Stimulated activated CD4-positive, alpha-beta T cell treated with anti-CD3 and anti-CD28 coated beads, Interleukin-15, amount 100 ng/mL, for 1 hour (primary cell): ENCODE results near the gene CAPNS2.
"Not testable (repeated sequence)": the region's sequence is repeated elsewhere in the genome, so short reads cannot be mapped to it uniquely, and the experiment has no call there.

Source experiments
- DNase-seq, 2 donors: peaks; one replicate each; pipeline ENCODE4 v3.0.0-alpha.2; 2020; ENCODE audit warnings: low read depth in 1 of 2, low spot score in 1 of 2

CAPNS2 gene

DNA sequence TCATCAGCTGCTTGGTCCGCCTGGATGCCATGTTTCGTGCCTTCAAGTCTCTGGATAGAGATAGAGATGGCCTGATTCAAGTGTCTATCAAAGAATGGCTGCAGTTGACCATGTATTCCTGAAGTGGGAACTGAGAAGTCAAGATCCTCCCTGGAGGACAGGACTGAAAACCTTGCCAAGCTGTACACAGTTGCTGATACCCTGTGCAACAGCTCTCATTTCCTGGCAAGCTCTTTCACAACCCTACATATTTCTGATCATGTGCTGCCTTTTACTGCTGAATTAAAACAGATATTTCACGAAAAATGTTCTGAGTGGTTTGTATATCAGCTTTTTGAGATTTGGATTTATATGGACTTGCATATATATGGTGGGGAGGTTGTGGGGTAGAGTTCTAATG is 898 bp downstream of the CAPNS2 start:
- no peak for DNase-seq

DNA sequence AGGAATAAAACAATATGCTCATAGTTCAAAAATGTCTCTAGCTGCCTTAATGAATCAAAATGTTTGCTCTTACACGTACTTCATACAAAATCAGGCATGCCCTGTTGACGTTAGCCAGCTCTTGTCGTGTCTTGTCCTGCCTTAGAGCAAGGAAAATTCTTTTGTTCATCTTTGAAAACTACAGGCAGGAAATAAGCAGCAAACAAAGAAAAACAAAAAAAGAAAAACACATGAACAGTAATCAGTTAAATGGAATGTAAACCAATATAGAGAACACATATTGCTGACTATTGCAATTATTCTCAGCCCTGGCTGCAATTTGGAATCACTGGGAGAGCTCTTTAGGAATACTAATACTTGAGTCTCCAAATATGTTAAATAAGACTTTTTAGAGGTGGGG is 1.7 kb downstream of the CAPNS2 start:
- no peak for DNase-seq

DNA sequence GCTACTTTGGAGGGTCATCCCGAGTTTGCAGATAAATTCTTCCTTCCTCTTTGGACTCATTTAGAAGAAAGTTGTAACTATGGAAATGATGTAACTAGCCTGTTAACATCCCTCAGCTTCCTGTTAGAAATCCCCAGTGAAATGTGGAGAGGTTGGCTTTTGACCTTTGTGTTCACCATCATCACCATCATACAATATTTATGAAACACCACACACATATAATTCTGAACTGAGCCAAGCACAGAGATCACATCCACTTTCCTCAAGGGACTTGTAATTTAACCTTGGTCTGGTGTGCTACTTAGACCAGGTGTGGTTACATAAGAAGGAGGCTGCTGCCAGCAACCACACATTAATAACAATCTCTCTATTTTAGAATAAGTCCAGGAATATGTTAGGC is 2.5 kb downstream of the CAPNS2 start:
- DNase-seq = no peak

DNA sequence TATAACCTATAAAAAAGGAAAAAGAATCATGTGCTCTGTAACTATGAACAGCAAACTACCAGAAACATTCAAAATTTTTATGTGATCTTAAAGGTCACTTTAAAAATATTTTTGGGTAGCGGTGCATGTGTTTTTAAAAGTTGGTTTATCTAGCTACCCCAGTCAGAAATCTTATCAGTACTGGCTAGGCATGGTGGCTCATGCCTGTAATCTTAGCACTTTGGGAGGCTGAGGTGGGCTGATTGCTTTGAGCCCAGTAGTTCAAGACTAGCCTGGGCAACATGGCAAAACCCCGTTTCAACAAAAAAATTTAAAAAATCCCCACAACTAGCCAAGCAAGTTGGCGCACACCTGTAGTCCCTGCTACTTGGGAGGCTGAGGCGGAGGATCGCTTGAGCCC is 3.7 kb downstream of the CAPNS2 start:
- DNase-seq = no peak

DNA sequence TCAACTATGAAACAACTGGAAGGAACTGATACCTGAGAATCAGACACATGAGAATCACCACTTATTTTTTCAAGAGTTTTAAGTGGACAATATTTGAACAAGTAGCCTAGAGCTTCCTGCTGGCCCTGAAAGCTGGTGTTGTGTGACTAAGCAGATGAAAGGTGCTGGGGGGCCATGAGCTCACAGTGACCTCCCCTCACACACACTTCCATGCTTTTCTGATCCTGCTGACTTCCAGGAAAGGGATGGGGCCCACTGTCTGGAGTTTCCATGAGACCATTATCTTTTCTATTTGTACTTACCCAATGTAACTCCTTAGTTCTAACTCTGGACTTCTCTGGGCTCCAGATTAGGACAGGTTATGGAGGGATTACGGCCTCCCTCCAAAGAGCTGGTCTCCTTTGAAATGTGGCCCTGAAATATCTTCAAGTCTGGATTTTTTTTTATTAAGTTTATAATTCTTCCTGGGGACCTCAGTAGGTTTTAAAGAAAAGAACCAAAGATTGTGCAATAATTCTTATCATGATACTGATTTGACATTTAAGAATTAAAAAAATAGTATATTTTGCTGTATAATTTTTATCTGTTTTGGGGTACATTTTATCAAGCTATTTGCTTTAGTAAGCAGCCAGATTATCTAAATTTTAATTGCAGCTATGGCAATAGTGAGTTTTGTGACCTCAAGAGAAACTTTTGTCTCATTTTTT is 4.9 kb downstream of the CAPNS2 start:
- DNase-seq = no peak

DNA sequence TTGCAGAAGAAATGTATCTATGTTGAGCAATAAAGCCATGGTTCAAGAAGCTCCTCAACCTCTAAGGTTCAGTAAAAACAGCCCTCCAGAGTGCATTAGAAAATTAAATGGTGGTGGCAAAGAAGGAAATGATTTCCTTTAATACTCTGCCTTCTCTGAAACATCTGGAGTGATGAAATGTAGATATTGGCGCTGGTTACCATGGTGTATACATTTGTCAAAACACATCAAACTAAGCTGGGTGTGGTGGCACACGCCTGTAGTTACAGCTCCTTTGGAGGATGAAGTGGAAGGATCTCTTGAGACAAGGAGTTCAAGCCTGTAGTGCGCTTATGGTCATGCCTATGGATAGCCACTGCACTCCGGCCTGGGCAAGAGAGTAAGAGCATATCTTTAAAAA is 6.0 kb downstream of the CAPNS2 start:
- no peak for DNase-seq

DNA sequence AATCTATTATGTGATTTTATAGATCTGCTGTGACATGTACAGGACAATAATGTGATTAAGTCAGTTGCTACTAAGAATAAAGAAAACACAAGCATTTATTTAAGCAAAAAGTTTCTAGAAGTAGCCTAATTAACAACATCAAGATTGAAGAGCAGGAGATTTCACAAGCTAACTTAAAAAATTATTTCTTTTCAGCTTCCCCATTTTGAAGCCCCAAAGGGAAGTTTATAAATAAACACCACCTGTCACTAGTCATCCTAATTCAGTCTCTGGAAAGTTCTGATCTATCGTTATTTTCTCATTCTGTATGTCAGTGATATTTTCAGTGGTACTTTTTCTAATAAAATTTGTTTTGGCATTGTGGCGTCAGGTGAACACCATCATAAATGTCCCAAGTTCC is 8.3 kb downstream of the CAPNS2 start:
- no peak for DNase-seq

DNA sequence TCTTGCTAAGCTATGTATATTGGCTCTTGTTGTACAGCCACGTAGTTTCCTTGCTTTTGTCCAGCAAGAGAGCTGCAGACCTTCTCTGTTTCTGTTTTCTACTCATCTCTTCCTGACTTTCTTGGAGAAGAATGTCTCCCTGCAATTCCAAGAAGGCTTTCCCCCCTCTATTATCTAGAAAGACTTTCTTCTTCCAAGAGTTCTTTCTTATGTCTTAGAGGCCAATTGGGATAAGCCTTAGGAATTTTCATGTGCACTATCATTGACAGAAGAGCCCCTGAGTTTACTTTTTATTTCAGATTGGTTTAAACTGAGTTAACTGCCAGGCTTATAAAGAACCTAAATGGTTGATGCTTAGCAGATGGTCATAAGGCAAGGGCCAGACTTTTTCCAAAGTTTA is 9.0 kb downstream of the CAPNS2 start:
- no peak for DNase-seq

DNA sequence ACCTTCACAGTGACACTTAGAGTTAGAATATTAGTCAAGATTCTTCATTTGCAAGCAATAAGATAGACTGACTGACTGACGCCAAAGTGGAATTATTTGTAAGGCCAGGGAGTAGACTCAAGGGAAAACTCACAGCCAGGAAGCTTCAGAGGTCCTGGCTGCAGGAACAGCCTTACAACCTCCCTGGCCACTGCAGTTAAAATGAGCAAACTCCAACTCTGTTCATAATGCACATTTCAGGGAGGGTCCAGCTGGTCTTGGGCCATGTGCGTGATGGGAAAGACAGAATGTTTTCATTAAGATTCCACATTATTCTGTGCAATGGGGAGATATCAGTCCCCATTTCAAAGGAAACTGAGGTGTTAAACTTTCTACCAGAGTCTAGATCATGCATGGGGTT is 9.9 kb downstream of the CAPNS2 start:
- DNase-seq = no peak

DNA sequence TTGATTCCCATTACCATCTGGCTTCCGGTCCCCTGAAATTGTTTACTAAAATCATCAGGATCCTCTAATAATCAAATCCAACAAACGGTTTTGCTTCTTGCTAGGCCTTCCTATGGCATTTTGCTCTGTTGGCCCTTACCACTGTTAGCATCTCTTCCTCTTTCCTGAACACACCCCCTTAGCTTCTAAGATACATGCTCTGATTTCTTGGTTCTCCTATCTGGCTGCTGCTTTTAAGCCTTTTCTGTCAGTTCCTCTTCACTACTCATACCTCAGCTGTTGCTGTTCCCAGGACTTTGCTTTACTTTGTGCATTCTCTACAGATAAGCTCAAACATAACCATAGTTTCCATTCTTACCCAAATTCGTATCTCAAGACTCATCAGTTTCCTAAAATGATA is 11.4 kb downstream of the CAPNS2 start:
- DNase-seq = no peak

DNA sequence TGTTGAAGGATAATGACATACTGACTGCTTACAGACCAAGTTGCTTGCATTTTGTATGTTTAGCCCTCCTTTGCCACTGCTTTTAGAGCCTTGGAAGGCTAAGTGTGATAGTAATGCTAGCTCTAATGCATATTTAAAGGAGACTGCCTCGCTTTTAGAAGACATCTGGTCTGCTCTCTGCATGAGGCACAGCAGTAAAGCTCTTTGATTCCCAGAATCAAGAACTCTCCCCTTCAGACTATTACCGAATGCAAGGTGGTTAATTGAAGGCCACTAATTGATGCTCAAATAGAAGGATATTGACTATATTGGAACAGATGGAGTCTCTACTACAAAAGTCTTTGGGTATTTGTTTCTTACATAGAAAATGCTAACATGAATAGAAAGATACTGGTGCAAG is 19.1 kb downstream of the CAPNS2 start:
- DNase-seq = no peak

DNA sequence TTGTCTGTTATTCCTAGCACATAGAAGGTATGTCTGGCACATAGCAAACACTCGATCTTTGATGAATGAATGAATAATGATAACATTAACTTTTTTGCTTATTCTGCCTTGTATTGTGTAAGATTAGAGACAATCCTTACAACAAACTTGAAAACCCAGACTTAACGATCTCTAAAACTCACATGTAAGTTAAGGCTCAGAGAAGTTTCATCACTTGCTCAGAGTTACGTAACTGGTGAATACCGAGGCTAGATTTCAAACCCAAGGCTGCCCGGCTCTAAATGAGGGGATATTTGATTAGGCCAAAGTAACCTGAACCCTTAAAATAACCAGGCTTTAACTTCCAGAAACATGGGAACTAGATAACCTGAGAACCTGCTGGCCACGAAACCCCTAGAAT is 22.3 kb downstream of the CAPNS2 start:
- DNase-seq = no peak

DNA sequence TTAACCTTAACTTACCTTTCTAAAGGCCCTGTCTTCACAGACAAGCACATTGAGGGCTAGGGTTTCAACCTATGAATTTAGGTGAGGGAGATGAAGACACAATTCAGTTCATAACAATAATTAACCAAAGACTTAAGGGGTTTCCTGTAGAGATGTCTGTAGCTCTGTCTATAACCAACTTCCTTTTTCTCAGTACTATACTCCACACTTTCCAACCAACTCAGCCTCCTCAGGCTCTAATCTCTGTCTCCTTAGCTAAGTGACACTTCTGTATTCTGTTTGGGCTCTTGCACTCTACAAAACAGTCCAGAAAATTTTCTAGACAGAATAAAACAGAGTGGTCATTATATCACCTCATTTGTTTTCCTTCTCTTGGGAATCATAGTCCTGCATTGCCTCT is 25.8 kb downstream of the CAPNS2 start:
- no peak for DNase-seq

DNA sequence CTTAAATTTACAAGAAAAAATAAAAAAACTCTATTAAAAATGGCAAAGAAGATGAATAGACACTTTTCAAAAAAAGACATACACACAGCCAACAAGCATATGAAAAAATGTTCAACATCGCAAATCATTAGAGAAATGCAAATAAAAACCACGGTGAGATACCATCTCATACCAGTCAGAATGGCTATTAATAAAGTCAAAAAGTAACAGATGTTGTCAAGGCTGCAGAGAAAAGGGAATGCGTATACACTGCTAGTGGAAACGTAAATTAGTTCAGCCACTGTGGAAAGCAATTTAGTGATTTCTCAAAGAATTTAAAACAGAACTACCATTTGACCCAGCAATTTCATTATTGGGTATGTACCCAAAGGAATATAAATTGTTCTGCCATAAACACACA is 31.4 kb downstream of the CAPNS2 start:
- DNase-seq = no peak

DNA sequence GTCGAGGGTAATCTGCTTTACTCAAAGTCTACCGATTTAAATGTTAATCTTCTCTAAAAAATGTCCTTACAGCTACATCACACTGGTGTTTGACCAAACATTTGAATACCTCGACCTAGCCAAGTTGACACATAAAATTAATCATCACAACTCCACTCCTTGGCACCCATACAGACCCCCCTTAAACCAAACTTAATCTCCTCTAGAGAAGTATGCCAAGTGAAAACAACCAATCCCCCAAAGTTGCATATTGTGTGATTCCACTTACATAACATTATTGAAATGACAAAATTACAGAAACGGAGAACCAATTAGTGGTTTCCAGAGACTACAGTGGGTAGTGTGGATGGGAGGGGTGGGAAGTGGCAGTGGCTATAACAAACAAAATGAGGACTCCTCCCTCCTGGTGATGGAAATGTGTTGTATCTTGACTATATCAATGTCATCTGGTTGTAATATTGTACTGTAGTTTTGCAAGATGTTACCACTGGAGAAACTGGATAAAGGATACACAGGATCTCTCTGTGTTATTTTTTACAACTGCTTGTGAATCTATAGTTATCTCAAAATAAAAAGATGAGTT is 39.4 kb downstream of the CAPNS2 start:
- no peak for DNase-seq

DNA sequence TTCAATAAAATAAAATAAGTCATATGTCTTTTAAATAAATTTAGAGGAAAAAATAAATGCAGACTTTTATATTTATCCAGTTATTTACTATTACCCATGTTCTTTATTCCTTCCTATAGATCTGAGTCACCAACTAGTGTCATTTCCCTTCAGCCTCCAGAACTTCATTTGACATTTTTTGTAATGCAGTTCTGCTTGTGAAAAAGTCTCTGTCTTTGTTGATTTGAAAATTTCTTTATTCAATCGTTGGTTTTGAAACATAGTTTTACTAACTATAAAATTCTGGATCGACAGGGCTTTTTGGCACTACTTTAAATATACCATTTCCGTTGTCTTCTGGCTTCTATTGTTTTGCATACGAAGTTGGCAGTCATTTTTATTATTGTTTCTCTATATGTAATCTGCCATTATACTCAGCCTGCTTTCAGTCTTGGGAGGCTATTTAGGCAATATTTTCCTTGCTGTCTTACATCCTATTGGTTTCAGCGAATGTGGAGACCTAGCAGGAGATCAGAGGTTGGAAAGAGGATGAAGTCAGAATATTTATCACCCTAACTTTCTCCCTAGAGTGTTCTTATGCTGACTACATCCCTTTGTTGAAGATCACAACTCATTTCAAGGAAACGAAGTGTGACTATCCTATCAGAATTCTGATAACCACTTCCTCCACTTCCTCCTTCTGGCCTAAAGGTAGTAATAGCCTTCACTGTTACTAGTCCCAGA is 47.3 kb downstream of the CAPNS2 start:
- DNase-seq = no peak

DNA sequence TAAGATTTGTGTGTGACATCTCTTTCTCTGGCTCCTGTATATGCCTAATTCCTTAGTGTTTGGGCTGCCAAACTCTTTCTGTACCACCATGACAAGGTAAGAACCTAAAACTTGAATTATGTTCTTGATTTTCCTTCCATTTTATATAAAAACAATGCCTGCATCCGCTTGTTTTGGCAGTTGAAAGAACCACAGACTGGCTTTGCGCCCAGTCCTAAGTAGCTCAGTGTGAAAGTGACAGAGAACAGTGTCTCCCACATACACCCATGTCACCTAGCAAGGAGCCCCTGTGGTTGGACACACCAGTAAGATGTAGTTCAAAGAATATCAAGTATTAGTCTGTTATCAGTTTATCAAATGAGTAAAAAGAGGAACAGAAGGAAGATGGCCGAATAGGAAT is 48.6 kb downstream of the CAPNS2 start:
- no peak for DNase-seq

DNA sequence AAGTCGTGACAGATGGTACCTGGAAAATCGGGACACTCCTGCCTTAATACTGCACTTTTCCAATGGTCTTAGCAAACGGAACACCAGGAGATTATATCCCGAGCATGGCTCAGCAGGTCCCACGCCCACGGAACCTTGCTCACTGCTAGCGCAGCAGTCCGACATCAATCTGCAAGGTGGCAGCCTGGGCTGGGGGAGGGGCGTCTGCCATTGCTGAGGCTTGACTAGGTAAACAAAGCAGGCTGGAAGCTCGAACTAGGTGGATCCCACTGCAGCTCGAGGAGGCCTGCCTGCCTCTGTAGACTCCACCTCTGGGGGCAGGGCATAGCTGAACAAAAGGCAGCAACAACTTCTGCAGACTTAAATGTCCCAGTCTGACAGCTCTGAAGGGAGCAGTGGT is 49.2 kb downstream of the CAPNS2 start:
- DNase-seq = not testable (repeated sequence)
